Loucy (cell line): Measurements from ENCODE around the gene LRSAM1.

ENCODE experiments used
- H2AFZ ChIP-seq: fragments of 200-600 bp; sonication (generic); 2 replicates; pipeline ENCODE4 v1.6.0; 2016; ENCODE audit warnings: antibody characterized with exemption, mild to moderate bottlenecking, low read length, moderate library complexity
- H3F3A ChIP-seq: fragments of 200-600 bp; 2 replicates; pipeline ENCODE4 v1.6.0; 2016; ENCODE audit warnings: antibody characterized with exemption, low read depth, mild to moderate bottlenecking
- H3K27me3 ChIP-seq: fragments of 200-600 bp; sonication (generic); 2 replicates; pipeline ENCODE4 v1.6.1; 2014; ENCODE audit warnings: low read length, mild to moderate bottlenecking; ENCODE audit not compliant: insufficient read depth, poor library complexity, severe bottlenecking
- H3K36me3 ChIP-seq: fragments of 200-600 bp; sonication (generic); 2 replicates; pipeline ENCODE4 v1.6.1; 2016; ENCODE audit warnings: low read length; ENCODE audit not compliant: insufficient read depth
- H3K4me1 ChIP-seq: fragments of 200-600 bp; sonication (generic); 2 replicates; pipeline ENCODE4 v1.5.1; 2014; ENCODE audit warnings: low read length, mild to moderate bottlenecking; ENCODE audit not compliant: insufficient read depth, poor library complexity, severe bottlenecking
- H3K4me2 ChIP-seq: fragments of 200-600 bp; sonication (generic); 2 replicates; pipeline ENCODE4 v1.6.0; 2014; ENCODE audit warnings: antibody characterized with exemption, low read length, low read depth, mild to moderate bottlenecking; ENCODE audit not compliant: poor library complexity, severe bottlenecking
- H3K4me3 ChIP-seq: fragments of 200-600 bp; sonication (generic); 2 replicates; pipeline ENCODE4 v1.5.1; 2014; ENCODE audit warnings: low read length, mild to moderate bottlenecking, mixed read lengths; ENCODE audit not compliant: poor library complexity, severe bottlenecking
- H3K79me2 ChIP-seq: fragments of 200-600 bp; sonication (generic); 2 replicates; pipeline ENCODE4 v1.6.1; 2014; ENCODE audit warnings: low read length; ENCODE audit not compliant: insufficient read depth
- H3K9ac ChIP-seq: fragments of 200-600 bp; sonication (generic); 2 replicates; pipeline ENCODE4 v1.6.0; 2014; ENCODE audit warnings: mild to moderate bottlenecking, low read depth, low read length, moderate library complexity; ENCODE audit not compliant: poor library complexity, severe bottlenecking
- H3K9me2 ChIP-seq: fragments of 200-600 bp; sonication (generic); replicated peaks from 2 replicates; pipeline ENCODE4 v1.6.1; 2016; ENCODE audit warnings: low read depth, low read length, mixed read lengths
- H3K9me3 ChIP-seq: fragments of 200-600 bp; sonication (generic); 2 replicates; pipeline ENCODE4 v1.6.1; 2014; ENCODE audit warnings: mild to moderate bottlenecking, antibody characterized with exemption, low read length, low read depth; ENCODE audit not compliant: insufficient read depth
- H4K20me1 ChIP-seq: fragments of 200-600 bp; sonication (generic); 2 replicates; pipeline ENCODE4 v1.6.0; 2014; ENCODE audit warnings: antibody characterized with exemption, low read length, mild to moderate bottlenecking; ENCODE audit not compliant: insufficient read depth, poor library complexity, severe bottlenecking
- EZH2phosphoT487 ChIP-seq: fragments of 200-600 bp; IDR thresholded peaks from 2 replicates; pipeline ENCODE4 v1.6.1; 2018; ENCODE audit warnings: antibody characterized with exemption, mild to moderate bottlenecking, moderate library complexity, borderline replicate concordance
- TF ChIP-seq, protein P1 (sequence below): fragments of 200-600 bp; sonication (generic); conservative IDR thresholded peaks from 2 replicates; pipeline ENCODE4 v1.5.1; 2014; ENCODE audit warnings: mild to moderate bottlenecking, antibody characterized with exemption, low read length

Gene LRSAM1

DNA sequence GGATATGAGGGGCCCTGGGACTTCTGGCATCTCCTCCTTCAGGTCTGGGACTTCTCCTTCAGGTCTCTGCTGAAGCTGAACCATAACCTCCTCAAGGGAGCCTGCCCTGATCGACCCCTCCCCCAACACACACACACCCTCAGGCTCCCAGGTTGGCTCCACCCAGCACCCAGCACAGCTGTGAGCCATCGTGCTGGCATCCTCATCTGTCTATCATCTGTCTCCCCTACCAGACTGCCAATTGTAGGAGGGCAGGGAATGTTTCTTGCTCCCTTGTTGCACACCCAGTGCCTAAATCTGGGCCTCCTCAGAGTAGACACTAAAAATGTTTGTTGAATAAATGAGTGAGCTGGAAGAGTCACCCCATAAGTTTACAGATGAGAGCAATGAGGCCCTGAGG, 71.4 kb downstream of the LRSAM1 start:
- Histone ChIP-seq H4K20me1 (no peaks in the 10 kb centered on the region), H3K9me3 (peaks cover 21% of the 10 kb centered on the region; the same call in 1 of the 2 replicates), H3K27me3 (no peaks in the 10 kb centered on the region), H3K4me1 (no peaks in the 10 kb centered on the region), H3K36me3 (peaks cover 47% of the 10 kb centered on the region), H3K4me3 (no peak overlapping the region), H3K4me2 (no peak overlapping the region), H2AFZ (no peak overlapping the region), H3F3A (no peaks in the 10 kb centered on the region), H3K79me2 (no peaks in the 10 kb centered on the region), H3K9me2 (no peaks in the 10 kb centered on the region), H3K9ac (no peak overlapping the region)
- TF ChIP-seq, protein P1, sequence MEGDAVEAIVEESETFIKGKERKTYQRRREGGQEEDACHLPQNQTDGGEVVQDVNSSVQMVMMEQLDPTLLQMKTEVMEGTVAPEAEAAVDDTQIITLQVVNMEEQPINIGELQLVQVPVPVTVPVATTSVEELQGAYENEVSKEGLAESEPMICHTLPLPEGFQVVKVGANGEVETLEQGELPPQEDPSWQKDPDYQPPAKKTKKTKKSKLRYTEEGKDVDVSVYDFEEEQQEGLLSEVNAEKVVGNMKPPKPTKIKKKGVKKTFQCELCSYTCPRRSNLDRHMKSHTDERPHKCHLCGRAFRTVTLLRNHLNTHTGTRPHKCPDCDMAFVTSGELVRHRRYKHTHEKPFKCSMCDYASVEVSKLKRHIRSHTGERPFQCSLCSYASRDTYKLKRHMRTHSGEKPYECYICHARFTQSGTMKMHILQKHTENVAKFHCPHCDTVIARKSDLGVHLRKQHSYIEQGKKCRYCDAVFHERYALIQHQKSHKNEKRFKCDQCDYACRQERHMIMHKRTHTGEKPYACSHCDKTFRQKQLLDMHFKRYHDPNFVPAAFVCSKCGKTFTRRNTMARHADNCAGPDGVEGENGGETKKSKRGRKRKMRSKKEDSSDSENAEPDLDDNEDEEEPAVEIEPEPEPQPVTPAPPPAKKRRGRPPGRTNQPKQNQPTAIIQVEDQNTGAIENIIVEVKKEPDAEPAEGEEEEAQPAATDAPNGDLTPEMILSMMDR: no peak
- TF ChIP-seq EZH2phosphoT487: no peak

DNA sequence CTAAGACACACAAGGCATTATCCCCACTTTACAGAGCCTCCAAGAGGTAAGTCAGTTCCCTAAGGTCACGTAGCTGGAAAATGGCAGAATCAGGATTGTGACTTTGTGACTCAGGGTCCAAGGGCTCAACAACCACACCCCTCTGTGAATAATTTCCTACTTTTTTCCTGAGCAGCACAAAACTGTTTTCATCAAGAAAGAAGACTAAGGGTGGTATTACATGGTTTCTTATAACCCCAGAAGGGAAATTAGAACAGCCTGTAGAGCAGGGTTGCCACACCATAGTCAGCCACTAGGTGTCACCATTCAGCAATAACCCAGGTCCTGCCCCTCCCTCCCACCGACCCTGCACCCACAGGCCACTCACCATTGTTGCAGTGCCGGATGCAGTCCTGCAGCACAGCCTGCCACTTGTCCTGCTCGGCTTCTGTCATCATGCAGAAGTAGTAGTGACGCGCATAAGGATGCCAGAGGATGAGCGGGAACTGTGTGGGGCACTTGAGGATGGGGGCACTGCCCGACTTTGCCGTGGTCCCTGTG, 72.1 kb downstream of the LRSAM1 start:
- no peaks in the 10 kb centered on the region for H3F3A ChIP-seq
- H3K4me3 ChIP-seq: no peak overlapping the region
- TF ChIP-seq EZH2phosphoT487: no peak
- TF ChIP-seq, protein P1: peak; percentile 66

DNA sequence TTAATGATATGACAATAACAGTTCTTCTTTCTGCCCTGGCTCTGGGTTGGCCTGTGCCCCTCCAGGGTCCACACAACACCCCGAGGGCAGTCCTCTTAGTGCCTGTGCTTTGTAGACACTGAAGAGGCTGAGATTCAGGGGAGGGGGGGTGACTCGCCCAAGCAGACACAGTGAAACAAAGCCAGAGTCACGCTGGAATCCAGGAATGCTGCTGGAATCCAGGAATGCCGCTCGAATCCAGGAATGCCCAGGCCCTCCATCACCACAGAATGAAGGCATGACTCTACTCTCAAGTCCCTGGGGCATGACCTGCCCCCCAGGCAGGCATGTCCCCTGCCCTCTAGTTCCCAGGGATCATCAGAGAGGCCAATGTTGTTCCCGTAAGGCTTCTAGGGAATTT, 73.1 kb downstream of the LRSAM1 start:
- TF ChIP-seq, protein P1: no peak
- no peak for TF ChIP-seq EZH2phosphoT487

More for the DNA sequence above, 72.1 kb downstream of the LRSAM1 start:
- H3K4me1 ChIP-seq: no peaks in the 10 kb centered on the region
- H3K9me3 ChIP-seq: peaks cover 21% of the 10 kb centered on the region; the same call in 1 of the 2 replicates
- H3K36me3 ChIP-seq: peaks cover 44% of the 10 kb centered on the region
- H3K4me2 ChIP-seq: no peak overlapping the region
- no peak overlapping the region for H2AFZ ChIP-seq
- no peaks in the 10 kb centered on the region for H3K27me3 ChIP-seq
- no peaks in the 10 kb centered on the region for H4K20me1 ChIP-seq
- H3K79me2 ChIP-seq: no peaks in the 10 kb centered on the region
- no peaks in the 10 kb centered on the region for H3K9me2 ChIP-seq
- no peak overlapping the region for H3K9ac ChIP-seq

More for the DNA sequence above, 73.1 kb downstream of the LRSAM1 start:
- H3F3A ChIP-seq: no peaks in the 10 kb centered on the region
- H3K27me3 ChIP-seq: no peaks in the 10 kb centered on the region
- H3K9me3 ChIP-seq: peaks cover 21% of the 10 kb centered on the region; the same call in 1 of the 2 replicates
- no peak overlapping the region for H3K4me3 ChIP-seq
- H3K4me1 ChIP-seq: no peaks in the 10 kb centered on the region
- no peaks in the 10 kb centered on the region for H3K9me2 ChIP-seq
- no peak overlapping the region for H3K9ac ChIP-seq
- H3K4me2 ChIP-seq: no peak overlapping the region
- no peaks in the 10 kb centered on the region for H4K20me1 ChIP-seq
- no peak overlapping the region for H2AFZ ChIP-seq
- peaks cover 44% of the 10 kb centered on the region for H3K36me3 ChIP-seq
- no peaks in the 10 kb centered on the region for H3K79me2 ChIP-seq
